Heart left ventricle (tissue), 16 donors: ENCODE results near the gene HAUS8. TPM values are rescaled to one million over a fixed set of nuclear protein-coding genes. Genes with fewer than 3 reads are reported as not detected.
A peak's percentile ranks its signal among the peaks of the same experiment; 100 is the strongest.

ENCODE experiments used
- ATAC-seq, 4 donors: fragments of 200-7000 bp; cut with Tn5 transposase; one replicate each; pipeline ENCODE4 v1.9.1; 2020 to 2022; ENCODE audit warnings: moderate library complexity in 4 of 4, mild to moderate bottlenecking in 3 of 4, moderate number of reproducible peaks in 1 of 4
- DNase-seq, 5 donors: peaks; one replicate each; pipeline ENCODE4 v3.0.0-alpha.2; 2020
- H3K27ac ChIP-seq, 12 donors: fragments of 200-600 bp; sonication (generic) in 4 of 12; one replicate each; pipeline versions ENCODE4 v1.5.0 to v1.8.0; 2016 to 2022; ENCODE audit warnings: mild to moderate bottlenecking in 2 of 12
- H3K27me3 ChIP-seq, 9 donors: fragments of 200-600 bp; sonication (generic) in 2 of 9; one replicate each; pipeline versions ENCODE4 v1.5.1 to v1.8.0; 2016 to 2022; ENCODE audit warnings: mild to moderate bottlenecking in 3 of 9
- H3K36me3 ChIP-seq, 9 donors: fragments of 200-600 bp; sonication (generic) in 2 of 9; one replicate each; pipeline versions ENCODE4 v1.5.0 to v1.8.0; 2018 to 2022; ENCODE audit warnings: mild to moderate bottlenecking in 2 of 9
- H3K4me1 ChIP-seq, 12 donors: fragments of 200-600 bp; sonication (generic) in 4 of 12; one replicate each; pipeline versions ENCODE4 v1.5.0 to v1.8.0; 2016 to 2022; ENCODE audit warnings: mild to moderate bottlenecking in 3 of 12
- H3K4me3 ChIP-seq, 12 donors: fragments of 200-600 bp; sonication (generic) in 4 of 12; one replicate each; pipeline versions ENCODE4 v1.5.0 to v1.8.0; 2017 to 2022; ENCODE audit warnings: mild to moderate bottlenecking in 9 of 12, moderate library complexity in 4 of 12
- H3K9me3 ChIP-seq, 12 donors: fragments of 200-600 bp; sonication (generic) in 4 of 12; one replicate each; pipeline versions ENCODE4 v1.5.0 to v1.8.0; 2016 to 2022; ENCODE audit warnings: mild to moderate bottlenecking in 1 of 12
- CTCF ChIP-seq, 12 donors: fragments of 200-600 bp; sonication (generic) in 4 of 12; IDR thresholded peaks; one replicate each; pipeline versions ENCODE4 v1.5.0 to v1.8.0; 2018 to 2022; ENCODE audit warnings: antibody characterized with exemption in 12 of 12, mild to moderate bottlenecking in 5 of 12
- POLR2A ChIP-seq, 2 donors: fragments of 450-650 bp; IDR thresholded peaks; one replicate each; pipeline ENCODE4 v1.6.1; 2017; ENCODE audit warnings: antibody characterized with exemption in 2 of 2, mild to moderate bottlenecking in 2 of 2, moderate library complexity in 2 of 2
- WGBS, 4 donors: extraction: QIAGEN DNeasy Blood & Tissue Kit in 2 of 4; methylation state at CpG; one replicate each; pipeline versions ENCODE4 v1.1.5 to v1.1.7; 2013 to 2018; 5-methylcytosine and 5-hydroxymethylcytosine counted together
- intact Hi-C, 10 donors: fragments of 100-400 bp; cut with DNase I; formaldehyde crosslinking; loops; one replicate each; pipeline versions ENCODE4 v1.11.1 to v1.14.2; 2022
- polyA plus RNA-seq, 2 donors: library from polyadenylated mRNA; stranded (reverse); fragments of 200-250 nt; gene quantifications; one replicate each; pipeline ENCODE4 v1.2.3, GENCODE V29; 2013
- total RNA-seq, 9 donors: library from RNA; depleted of rRNA in 2 of 9; stranded (reverse); fragments of >200 nt in 2 of 9; fragmentation: NEBNext Ultra II Directional in 3 of 9; extraction: Animal tissue kit (Norgen Biotek cat#: 25700) in 3 of 9; gene quantifications; one replicate each; pipeline versions ENCODE4 v1.1.0 to v1.2.4, GENCODE V29; 2016 to 2023
- donor health status: ischemic (EF 13 %, LVEDD 7.1; RV severe dilation, severe dysfunction).
- donor health status: healthy with polysubstance abuse.
- donor health status: DM: no; HTN: yes; CAD: no.
- donor health status: DM: no; HTN: no; CAD: no.
- donor health status: ischemic (EF 25% LVEDD 6.9; RV normal size, moderate dysfunction).
- donor health status: ischemic (EF 25% LVEDD 5.7; RV mildly dilated, moderate dysfunction).
- donor health status: healthy.
- donor health status: DM: yes; HTN: yes; CAD: no.
- donor health status: ischemic (EF 35%, LVEDD 5.7; RV mildly dilated, moderate dysfunction).
- donor health status: nonischemic (EF 11% LVEDD 7.7; RV severe dilation, severe dysfunction).
- donor health status: DM: yes; HTN: yes; CAD: no.
- donor health status: PGD.
- donor health status: ischemic (EF 29% LVEDD 5.4; RV normal size, mild dysfunction).
- donor health status: nonischemic (EF 23%, LVEDD 6.1; RV moderate dilation, normal function).

The HAUS8 gene
- total and polyA plus RNA-seq, 11 donors: 2.1 to 9.2 (median 4.7) TPM

DNA sequence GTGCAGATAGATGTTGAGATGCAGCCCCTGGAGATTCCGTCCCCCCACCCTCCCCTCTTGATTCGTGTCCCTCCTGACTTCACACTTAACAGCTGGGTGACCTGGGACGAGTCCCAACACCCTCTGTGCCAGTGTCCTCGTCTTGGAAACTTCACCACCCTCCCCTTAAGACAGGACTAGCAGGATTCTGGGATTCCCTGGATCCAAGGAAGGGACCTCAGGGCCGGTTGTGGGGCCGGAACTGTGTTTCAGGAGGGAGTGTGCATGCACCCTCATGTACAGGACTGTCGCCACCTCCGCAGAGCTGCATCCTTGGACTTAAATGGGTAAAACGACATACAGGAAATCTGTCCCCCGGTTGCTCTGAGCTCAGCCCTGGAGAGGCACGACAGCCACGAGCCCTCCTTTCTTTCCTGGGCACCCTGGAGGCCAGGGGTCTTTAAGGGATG is 1.3 kb upstream of the HAUS8 start:
- peaks cover 0 to 70% (median 43%) of the 10 kb centered on the region in 12 donors for H3K4me1 ChIP-seq
- no peaks in the 10 kb centered on the region for H3K27me3 ChIP-seq
- no peak for TF ChIP-seq POLR2A (IDR thresholded peaks at IDR 0.05)
- no peak for TF ChIP-seq CTCF (IDR thresholded peaks at IDR 0.05)
- peak overlapping the region in 11 of 12 donors; percentile 64 to 90 (median 81) for H3K27ac ChIP-seq
- intact Hi-C loops: loop anchor here in 7 of 10 donors (2.0 to 10.0 kb wide), 8 partner anchors 58 to 188 kb away; partner anchors contain the start of genes OCEL1 (in 2 of the 7), BABAM1 (in 1 of the 7), USE1 (in 1 of the 7) and USHBP1 (in 1 of the 7)
- H3K9me3 ChIP-seq: no peaks in the 10 kb centered on the region
- peak in 1 of 5 donors; percentile 43 for DNase-seq
- 3 to 5% (median 4%) methylated on average over 11 to 12 of the region's 12 CpGs for WGBS, 4 donors
- peaks cover 0 to 10% (median 0%) of the 10 kb centered on the region in 9 donors for H3K36me3 ChIP-seq
- ATAC-seq: no peak
- peak overlapping the region; percentile 41 to 92 (median 70) for H3K4me3 ChIP-seq

DNA sequence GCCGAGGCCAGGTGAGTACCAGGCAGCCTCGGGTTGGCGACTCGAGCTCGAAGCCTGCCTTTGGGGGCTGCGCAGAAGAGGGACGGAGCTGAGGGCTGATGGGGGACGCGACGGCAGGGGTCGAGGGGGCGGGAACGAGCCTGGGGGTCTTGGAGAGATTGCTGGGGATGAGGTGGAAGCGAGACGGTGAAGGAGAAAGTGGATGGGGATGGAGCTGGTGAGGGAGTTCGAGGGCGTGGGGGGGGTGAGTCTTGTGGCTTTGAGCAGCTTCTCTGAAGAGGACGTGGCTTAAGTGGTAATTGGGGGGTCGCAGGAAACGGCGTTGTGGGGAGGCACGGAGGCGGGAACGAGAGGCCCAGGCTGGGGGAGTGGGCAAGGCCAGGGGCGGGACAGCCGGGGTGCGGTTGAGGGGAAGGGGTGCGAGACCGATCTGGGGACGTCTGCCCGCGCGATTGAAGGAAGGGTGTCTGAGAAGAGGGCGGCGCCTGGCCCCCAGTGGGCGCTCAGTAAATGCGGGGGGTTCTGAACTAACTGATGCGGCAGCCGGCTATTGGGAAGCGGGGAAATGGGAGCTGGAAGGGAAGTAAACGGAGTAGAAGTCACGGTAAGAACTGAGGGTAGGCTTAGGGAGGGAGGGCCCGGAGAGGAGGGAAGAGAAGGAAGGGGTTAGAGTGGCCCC is 751 bp upstream of the HAUS8 start:
- no peaks in the 10 kb centered on the region for H3K9me3 ChIP-seq
- H3K4me3 ChIP-seq: peak overlapping the region; percentile 41 to 92 (median 70)
- peaks cover 0 to 15% (median 0%) of the 10 kb centered on the region in 9 donors for H3K36me3 ChIP-seq
- TF ChIP-seq CTCF (IDR thresholded peaks at IDR 0.05) (no peak), POLR2A (IDR thresholded peaks at IDR 0.05) (peak in 1 of 2 donors; percentile 4)
- intact Hi-C loops: loop anchor here in 8 of 10 donors (1.0 to 10.0 kb wide), 9 partner anchors 59 to 189 kb away; partner anchors contain the start of genes OCEL1 (in 2 of the 8), BABAM1 (in 1 of the 8), USE1 (in 1 of the 8) and USHBP1 (in 1 of the 8)
- H3K27me3 ChIP-seq: no peaks in the 10 kb centered on the region
- ATAC-seq (no peak), DNase-seq (peak; percentile 42 to 73 (median 48))
- WGBS, 4 donors: 0 to 1% (median 0%) methylated on average over 43 of the region's 43 CpGs
- H3K4me1 ChIP-seq: peaks cover 0 to 64% (median 41%) of the 10 kb centered on the region in 12 donors
- peak overlapping the region in 11 of 12 donors; percentile 64 to 90 (median 81) for H3K27ac ChIP-seq

GRCh38 chr19:17074634-17075034 is 618 bp downstream of the HAUS8 start:
- no peak for TF ChIP-seq CTCF (IDR thresholded peaks at IDR 0.05)
- TF ChIP-seq POLR2A (IDR thresholded peaks at IDR 0.05): no peak
- H3K27me3 ChIP-seq: no peaks in the 10 kb centered on the region
- H3K4me3 ChIP-seq: peak overlapping the region; percentile 47 to 92 (median 74)
- H3K4me1 ChIP-seq: peaks cover 0 to 61% (median 38%) of the 10 kb centered on the region in 12 donors
- H3K27ac ChIP-seq: peak overlapping the region in 11 of 12 donors; percentile 60 to 91 (median 71)
- DNase-seq (no peak), ATAC-seq (no peak)
- intact Hi-C loops: loop anchor here in 7 of 10 donors (1.0 to 10.0 kb wide), 8 partner anchors 61 to 190 kb away; partner anchors contain the start of genes OCEL1 (in 2 of the 7), BABAM1 (in 1 of the 7), USE1 (in 1 of the 7) and USHBP1 (in 1 of the 7)
- H3K36me3 ChIP-seq: peaks cover 0 to 22% (median 0%) of the 10 kb centered on the region in 9 donors
- WGBS, 4 donors: 9 to 20% (median 16%) methylated on average over 7 to 11 of the region's 11 CpGs
- no peaks in the 10 kb centered on the region for H3K9me3 ChIP-seq
